Subcutaneous preadipocyte (primary cell): Measurements from ENCODE around the gene ACTR10. TPM values are rescaled to one million over a fixed set of nuclear protein-coding genes. Genes with fewer than 3 reads are reported as not detected.

ENCODE experiments used
- small RNA-seq: library from RNA; depleted of rRNA; stranded (forward); fragments of <200 nt; gene quantifications from one replicate; pipeline ENCODE3, GENCODE V24; 2012
- total RNA-seq: library from RNA; depleted of rRNA; stranded (reverse); fragments of >200 nt; gene quantifications from 2 replicates; pipeline ENCODE4 v1.2.3, GENCODE V29; 2012

Gene ACTR10
- total RNA-seq = 27.8 and 41.5 TPM in 2 replicates

GRCh38 chr14:58199726-58200479 is at the start of gene ACTR10:
TSS of gene ACTR10 (plus strand) at chr14:58200149. CDS start at chr14:58200218, 69 bp downstream.

GRCh38 chr14:58152014-58152857 is 47.7 kb upstream of the ACTR10 start, which contains the start of gene ARMH4:
TSS of gene ARMH4 (minus strand) at chr14:58152213. CDS start at chr14:58139358, 12,855 bp downstream.

GRCh38 chr14:58244556-58245387 is 44.8 kb downstream of the ACTR10 start, which contains the start of gene PSMA3:
TSS of gene PSMA3 (plus strand) at chr14:58244843. CDS start at chr14:58244921, 78 bp downstream.

Small RNAs within 50 kb of the gene (small RNA-seq; reads per million reads assigned to genes)
- not detected for gene RN7SL598P

Other genes with a start within 250 kb of the ACTR10 start
- gene ARMH4, start 47.9 kb upstream of the ACTR10 start, total RNA-seq = 1.4 and 2.9 TPM in 2 replicates
- gene PSMA3, start 44.7 kb downstream of the ACTR10 start, total RNA-seq = 90.7 and 103 TPM in 2 replicates
- gene ARID4A, start 98.4 kb downstream of the ACTR10 start, total RNA-seq = 8.5 and 10.4 TPM in 2 replicates
- gene TOMM20L, start 195.8 kb downstream of the ACTR10 start, total RNA-seq = not detected in 2 replicates
- gene TIMM9, start 227.4 kb downstream of the ACTR10 start, total RNA-seq = 26.1 and 29.3 TPM in 2 replicates
- gene KIAA0586, start 227.6 kb downstream of the ACTR10 start, total RNA-seq = 29.8 and 41.8 TPM in 2 replicates